K562 (cell line): ENCODE data around the gene RFNG. TPM values are rescaled to one million over a fixed set of nuclear protein-coding genes. Genes with fewer than 3 reads are reported as not detected.

Experiments used
- CREM ChIP-seq: IDR thresholded peaks from 2 replicates; pipeline ENCODE4 v1.6.1; 2014; ENCODE audit warnings: antibody characterized with exemption, low read depth
- FOXM1 ChIP-seq, 2 experiments: fragments of 450-650 bp in 1 of 2; sonication (generic) in 1 of 2; formaldehyde crosslinking in 1 of 2; IDR thresholded peaks; 2 replicates each; pipeline versions ENCODE4 v1.6.1 to v1.9.0; 2017 to 2022; ENCODE audit warnings: low read depth in 2 of 2, mild to moderate bottlenecking in 2 of 2, missing genetic modification reagents in 1 of 2, moderate library complexity in 1 of 2
- GATAD2B ChIP-seq: fragments of 450-650 bp; IDR thresholded peaks from 2 replicates; pipeline ENCODE4 v1.6.1; 2017; ENCODE audit warnings: mild to moderate bottlenecking, borderline replicate concordance
- HCFC1 ChIP-seq: IDR thresholded peaks from 2 replicates; pipeline ENCODE4 v1.6.1; 2012; ENCODE audit warnings: low read depth, low read length, improper control_type of control experiment
- KHSRP ChIP-seq: fragments of 450-650 bp; IDR thresholded peaks from 2 replicates; pipeline ENCODE4 v1.6.1; 2017
- MYC ChIP-seq, 2 experiments: fragments of 250-450 bp in 1 of 2; sonication (Bioruptor Pico) in 1 of 2; IDR thresholded peaks; 2 replicates each; pipeline versions ENCODE4 v1.5.1 to v1.6.1; 2012 to 2021; ENCODE audit warnings: low read depth in 2 of 2, borderline replicate concordance in 1 of 2, improper control_type of control experiment in 1 of 2, low read length in 1 of 2, mild to moderate bottlenecking in 1 of 2, moderate library complexity in 1 of 2
- NONO ChIP-seq, 2 experiments: fragments of 200-400 bp in 1 of 2; fragments of 450-650 bp in 1 of 2; formaldehyde crosslinking in 1 of 2; IDR thresholded peaks; 2 replicates each; pipeline ENCODE4 v1.6.1; 2017; ENCODE audit warnings: low read depth in 2 of 2, mild to moderate bottlenecking in 2 of 2, moderate library complexity in 2 of 2, low read length in 1 of 2
- NR2C2 ChIP-seq, 2 experiments: fragments of 200-800 bp in 1 of 2; sonication (Bioruptor generic) in 1 of 2; sonication (generic) in 1 of 2; formaldehyde crosslinking in 1 of 2; IDR thresholded peaks; 2 replicates each; pipeline versions ENCODE4 v1.6.1 to v1.8.0; 2016 to 2022; ENCODE audit warnings: mild to moderate bottlenecking in 1 of 2, missing compliant biosample characterization in 1 of 2, missing genetic modification characterization in 1 of 2, missing genetic modification reagents in 1 of 2
- PHF8 ChIP-seq: fragments of 200-600 bp; sonication (generic); IDR thresholded peaks from 2 replicates; pipeline ENCODE4 v1.6.1; 2012; ENCODE audit warnings: mixed run types, mild to moderate bottlenecking, inconsistent platforms, low read length, moderate library complexity, borderline replicate concordance
- TAF1 ChIP-seq: IDR thresholded peaks from 2 replicates; pipeline ENCODE4 v1.6.1; 2011; ENCODE audit warnings: mild to moderate bottlenecking, low read length, moderate library complexity; ENCODE audit not compliant: insufficient read depth, control insufficient read depth, severe bottlenecking; ENCODE audit errors: extremely low read depth
- U2AF2 ChIP-seq: fragments of 200-400 bp; formaldehyde crosslinking; optimal IDR thresholded peaks from 2 replicates; pipeline ENCODE3; 2017; ENCODE audit warnings: low read depth, mild to moderate bottlenecking, low read length
- ZFP36 ChIP-seq: fragments of 150-350 bp; IDR thresholded peaks from 2 replicates; pipeline ENCODE4 v1.6.1; 2018; ENCODE audit warnings: low read length, low read depth; ENCODE audit not compliant: partially characterized antibody
- polyA plus RNA-seq, 8 experiments: library from polyadenylated mRNA; depleted of rRNA in 4 of 8; stranded (reverse) in 5 of 8; unstranded in 3 of 8; fragments of >200 nt; fragmentation: Nextera tagmentation in 2 of 8; fragmentation: Illumina TruSeq in 1 of 8; extraction: Ambion mirVana in 2 of 8; extraction: Trizol in 1 of 8; gene quantifications; 2 replicates each; pipeline versions ENCODE4 v1.2.1 to v1.2.3, GENCODE V29; 2011 to 2014; ENCODE audit warnings: inconsistent platforms in 1 of 8, missing spikeins in 1 of 8
- total RNA-seq, 7 experiments: library from RNA; depleted of rRNA in 6 of 7; stranded (reverse); fragments of >200 nt in 6 of 7; fragmentation: Illumina TruSeq in 2 of 7; extraction: Trizol in 2 of 7; gene quantifications; 2 replicates each; pipeline versions ENCODE4 v1.2.1 to v1.2.3, GENCODE V29; 2011 to 2021; ENCODE audit warnings: low replicate concordance in 1 of 7
- TF ChIP-seq, protein P1 (sequence below), 3 experiments: fragments of 200-800 bp in 1 of 3; fragments of 250-450 bp in 1 of 3; fragments of 450-650 bp in 1 of 3; sonication (Bioruptor Pico) in 1 of 3; sonication (Bioruptor generic) in 1 of 3; formaldehyde crosslinking in 1 of 3; IDR thresholded peaks; 2 replicates each; pipeline versions ENCODE4 v1.6.1 to v1.8.0; 2016 to 2022; ENCODE audit warnings: mild to moderate bottlenecking in 2 of 3, missing genetic modification characterization in 2 of 3, missing compliant biosample characterization in 1 of 3, moderate library complexity in 1 of 3
- TF ChIP-seq, protein P2 (sequence below): sonication (generic); formaldehyde crosslinking; IDR thresholded peaks from 2 replicates; pipeline ENCODE4 v1.8.0; 2022; ENCODE audit warnings: mild to moderate bottlenecking, missing genetic modification reagents

RFNG gene
- total and polyA plus RNA-seq, 9 of the 15 experiments (the other 6 are each of a cell fraction or from before 2014, with no cell fraction given), result 0.32 to 32.8 (median 9.5) TPM

DNA sequence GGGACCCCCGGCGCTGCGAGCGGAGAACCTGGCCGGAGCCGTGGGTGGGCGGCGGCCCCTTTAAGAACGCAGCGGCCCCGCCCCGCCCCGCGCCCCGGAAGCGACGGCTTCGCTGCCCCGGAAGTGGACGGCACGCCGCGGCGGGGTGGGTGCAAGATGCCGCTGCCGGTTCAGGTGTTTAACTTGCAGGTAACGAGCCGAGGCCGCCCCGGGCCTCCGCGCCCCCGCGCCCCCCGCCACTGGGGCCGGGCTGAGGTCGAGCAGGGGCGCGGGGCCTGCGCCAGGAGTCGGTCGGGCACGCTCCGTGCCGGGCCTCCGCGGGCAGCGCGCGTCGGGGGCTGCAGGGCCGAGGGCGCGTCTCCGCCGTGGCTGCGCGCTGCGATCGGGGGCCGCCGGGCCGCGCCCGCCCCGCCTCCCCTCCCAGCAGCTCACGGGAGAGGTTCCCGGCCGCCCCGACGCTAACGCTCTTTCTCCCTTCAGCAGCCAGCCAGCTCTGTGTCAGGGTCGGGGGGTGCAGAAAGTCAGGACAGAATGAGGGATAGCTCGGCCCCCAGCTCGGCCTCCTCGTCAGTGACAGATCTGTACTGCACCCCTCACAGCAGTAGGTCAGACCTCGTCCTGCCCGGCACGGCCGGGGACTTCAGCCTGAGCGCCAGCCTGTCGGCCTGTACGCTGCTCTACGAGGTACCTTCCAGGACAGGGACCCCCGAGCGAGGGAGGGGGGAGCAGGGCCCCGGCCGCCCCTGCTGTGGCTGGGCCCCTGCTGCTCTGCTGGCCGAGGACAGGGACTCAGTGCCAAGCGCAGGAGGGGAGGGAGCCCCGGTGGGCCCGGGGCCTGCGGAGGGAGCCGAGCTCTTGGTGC, at the start of gene RFNG, which contains the start of gene GPS1 (continued):
- TF ChIP-seq, protein P1, sequence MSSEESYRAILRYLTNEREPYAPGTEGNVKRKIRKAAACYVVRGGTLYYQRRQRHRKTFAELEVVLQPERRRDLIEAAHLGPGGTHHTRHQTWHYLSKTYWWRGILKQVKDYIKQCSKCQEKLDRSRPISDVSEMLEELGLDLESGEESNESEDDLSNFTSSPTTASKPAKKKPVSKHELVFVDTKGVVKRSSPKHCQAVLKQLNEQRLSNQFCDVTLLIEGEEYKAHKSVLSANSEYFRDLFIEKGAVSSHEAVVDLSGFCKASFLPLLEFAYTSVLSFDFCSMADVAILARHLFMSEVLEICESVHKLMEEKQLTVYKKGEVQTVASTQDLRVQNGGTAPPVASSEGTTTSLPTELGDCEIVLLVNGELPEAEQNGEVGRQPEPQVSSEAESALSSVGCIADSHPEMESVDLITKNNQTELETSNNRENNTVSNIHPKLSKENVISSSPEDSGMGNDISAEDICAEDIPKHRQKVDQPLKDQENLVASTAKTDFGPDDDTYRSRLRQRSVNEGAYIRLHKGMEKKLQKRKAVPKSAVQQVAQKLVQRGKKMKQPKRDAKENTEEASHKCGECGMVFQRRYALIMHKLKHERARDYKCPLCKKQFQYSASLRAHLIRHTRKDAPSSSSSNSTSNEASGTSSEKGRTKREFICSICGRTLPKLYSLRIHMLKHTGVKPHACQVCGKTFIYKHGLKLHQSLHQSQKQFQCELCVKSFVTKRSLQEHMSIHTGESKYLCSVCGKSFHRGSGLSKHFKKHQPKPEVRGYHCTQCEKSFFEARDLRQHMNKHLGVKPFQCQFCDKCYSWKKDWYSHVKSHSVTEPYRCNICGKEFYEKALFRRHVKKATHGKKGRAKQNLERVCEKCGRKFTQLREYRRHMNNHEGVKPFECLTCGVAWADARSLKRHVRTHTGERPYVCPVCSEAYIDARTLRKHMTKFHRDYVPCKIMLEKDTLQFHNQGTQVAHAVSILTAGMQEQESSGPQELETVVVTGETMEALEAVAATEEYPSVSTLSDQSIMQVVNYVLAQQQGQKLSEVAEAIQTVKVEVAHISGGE (CRISPR knock-in tag; IDR thresholded peaks at IDR 0.05), result peak in 1 of 3 experiments; percentile 81; a peak in 2 of 6 replicates
- TF ChIP-seq PHF8 (peak; percentile 59; the same call in 1 of the 2 replicates), TAF1 (peak; percentile 38), HCFC1 (peak; percentile 76), MYC (IDR thresholded peaks at IDR 0.05; ENCODE audit: low read depth, low read length) (peak; percentile 39; the same call in 1 of the 2 replicates), MYC (CRISPR knock-in tag; IDR thresholded peaks at IDR 0.05; ENCODE audit: borderline replicate concordance, low read depth) (no peak), ZFP36 (no peak), NONO (IDR thresholded peaks at IDR 0.05; ENCODE audit: low read depth in 2 of 2, low read length in 1 of 2) (peak in 1 of 2 experiments; percentile 67; a peak in 1 of 4 replicates), U2AF2 (no peak), KHSRP (no peak), FOXM1 (IDR thresholded peaks at IDR 0.05; ENCODE audit: low read depth) (no peak), FOXM1 (CRISPR knock-in tag; IDR thresholded peaks at IDR 0.05; ENCODE audit: low read depth) (0 out of 2 replicates have a peak, but pooled peaks have one; percentile 42), NR2C2 (CRISPR knock-in tag; IDR thresholded peaks at IDR 0.05) (peak; percentile 98), NR2C2 (tag; IDR thresholded peaks at IDR 0.05) (peak; percentile 100), GATAD2B (peak; percentile 87; the same call in 1 of the 2 replicates), CREM (peak; percentile 83)
- TF ChIP-seq, protein P2, sequence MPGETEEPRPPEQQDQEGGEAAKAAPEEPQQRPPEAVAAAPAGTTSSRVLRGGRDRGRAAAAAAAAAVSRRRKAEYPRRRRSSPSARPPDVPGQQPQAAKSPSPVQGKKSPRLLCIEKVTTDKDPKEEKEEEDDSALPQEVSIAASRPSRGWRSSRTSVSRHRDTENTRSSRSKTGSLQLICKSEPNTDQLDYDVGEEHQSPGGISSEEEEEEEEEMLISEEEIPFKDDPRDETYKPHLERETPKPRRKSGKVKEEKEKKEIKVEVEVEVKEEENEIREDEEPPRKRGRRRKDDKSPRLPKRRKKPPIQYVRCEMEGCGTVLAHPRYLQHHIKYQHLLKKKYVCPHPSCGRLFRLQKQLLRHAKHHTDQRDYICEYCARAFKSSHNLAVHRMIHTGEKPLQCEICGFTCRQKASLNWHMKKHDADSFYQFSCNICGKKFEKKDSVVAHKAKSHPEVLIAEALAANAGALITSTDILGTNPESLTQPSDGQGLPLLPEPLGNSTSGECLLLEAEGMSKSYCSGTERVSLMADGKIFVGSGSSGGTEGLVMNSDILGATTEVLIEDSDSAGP (CRISPR knock-in tag), result peak; percentile 95
